IPS-18c (cell line): Measurements from ENCODE around the gene STOM.

ENCODE experiments used
- H3K4me3 ChIP-seq: 2 replicates; pipeline ENCODE4 v1.7.0; 2013; ENCODE audit warnings: low read depth, mild to moderate bottlenecking, low read length, moderate library complexity; ENCODE audit not compliant: insufficient read depth
- H3K9me3 ChIP-seq: one replicate; pipeline ENCODE4 v1.6.1; 2013; ENCODE audit warnings: mild to moderate bottlenecking, low read length, moderate library complexity; ENCODE audit not compliant: control insufficient read depth, insufficient read depth

The STOM gene

DNA sequence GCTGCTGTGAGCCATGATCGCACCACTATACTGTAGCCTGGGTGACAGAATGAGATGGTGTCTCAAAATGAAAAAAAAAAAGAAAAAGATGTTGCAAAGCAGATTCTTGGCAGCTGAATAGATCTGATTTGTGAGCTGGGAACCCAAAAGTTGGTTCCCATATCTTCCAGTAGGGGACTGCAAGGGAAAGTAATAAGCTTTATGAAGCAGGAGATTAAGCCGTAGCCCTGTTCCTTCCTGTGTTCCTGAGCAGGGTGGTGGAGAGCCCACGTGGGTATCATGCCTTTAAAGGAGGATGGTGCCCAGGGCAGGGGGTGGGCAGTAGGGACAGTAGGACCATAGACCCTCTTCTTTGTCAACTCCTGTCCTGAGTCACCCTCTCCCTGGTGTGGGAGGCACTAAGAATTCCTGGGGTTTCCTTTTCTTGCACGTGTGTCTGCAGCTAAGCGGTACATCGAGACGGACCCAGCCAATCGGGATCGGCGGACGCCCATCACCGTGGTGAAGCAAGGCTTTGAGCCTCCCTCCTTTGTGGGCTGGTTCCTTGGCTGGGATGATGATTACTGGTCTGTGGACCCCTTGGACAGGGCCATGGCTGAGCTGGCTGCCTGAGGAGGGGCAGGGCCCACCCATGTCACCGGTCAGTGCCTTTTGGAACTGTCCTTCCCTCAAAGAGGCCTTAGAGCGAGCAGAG lies 37.9 kb downstream of the STOM start:
- Histone ChIP-seq H3K9me3 (no peaks in the 10 kb centered on the region), H3K4me3 (no peak overlapping the region)

DNA sequence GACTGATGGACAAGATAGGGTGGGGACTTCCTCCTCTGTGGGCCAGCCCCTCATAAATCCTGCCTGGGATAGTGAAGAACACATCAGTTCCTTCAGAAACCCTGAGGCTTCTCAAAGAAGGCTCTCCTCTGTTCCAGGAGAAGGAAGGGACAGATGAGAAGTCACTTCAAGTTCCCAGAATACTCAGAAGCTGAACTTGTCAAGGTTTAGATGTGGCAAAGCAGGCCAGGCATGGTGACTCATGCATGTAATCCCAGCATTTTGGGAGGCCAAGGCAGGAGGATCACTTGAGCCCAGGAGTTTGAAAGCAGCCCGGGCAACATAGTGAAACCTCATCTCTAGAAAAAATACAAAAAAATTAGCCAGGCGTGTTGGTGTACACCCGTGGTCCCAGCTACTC lies 38.5 kb downstream of the STOM start:
- Histone ChIP-seq H3K4me3 (no peak overlapping the region), H3K9me3 (no peaks in the 10 kb centered on the region)

DNA sequence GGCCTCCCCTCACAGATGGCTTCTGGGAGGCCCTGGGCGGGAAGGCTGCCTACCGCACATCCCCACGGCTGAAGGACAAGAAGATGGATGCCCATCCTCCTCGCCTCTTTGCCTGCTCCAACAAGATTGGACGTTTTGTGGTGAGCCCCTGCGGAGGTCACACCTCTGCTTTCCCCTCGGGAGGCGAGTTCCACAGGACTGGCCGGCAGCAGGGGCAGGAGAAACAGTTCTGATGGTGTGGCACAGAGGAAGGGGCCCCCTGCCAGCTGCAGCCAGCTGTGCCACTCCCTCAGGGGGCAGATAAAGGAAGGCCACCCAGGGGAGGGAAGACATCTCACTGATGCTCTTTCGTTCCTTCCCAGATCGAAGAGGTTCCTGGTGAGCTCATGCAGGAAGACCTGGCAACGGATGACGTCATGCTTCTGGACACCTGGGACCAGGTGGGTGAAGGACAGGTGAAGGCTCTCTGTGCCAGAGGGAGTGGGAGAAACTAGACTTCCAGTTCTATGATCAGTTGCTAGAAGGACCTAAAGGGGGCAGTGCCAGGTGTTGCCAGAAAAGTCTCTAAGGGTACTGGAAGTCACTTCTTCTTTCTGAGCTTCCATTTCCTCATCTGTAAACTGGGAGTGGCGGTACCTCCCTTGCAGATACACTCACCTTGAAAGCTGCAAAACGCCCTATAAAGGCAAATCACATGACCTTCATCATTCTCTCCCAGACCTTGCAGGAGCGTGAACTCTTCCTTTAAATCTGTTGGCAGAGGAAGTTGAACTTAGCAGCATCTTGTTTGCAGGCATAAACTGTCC lies 41.0 kb downstream of the STOM start:
- Histone ChIP-seq H3K9me3 (no peaks in the 10 kb centered on the region), H3K4me3 (no peak overlapping the region)

DNA sequence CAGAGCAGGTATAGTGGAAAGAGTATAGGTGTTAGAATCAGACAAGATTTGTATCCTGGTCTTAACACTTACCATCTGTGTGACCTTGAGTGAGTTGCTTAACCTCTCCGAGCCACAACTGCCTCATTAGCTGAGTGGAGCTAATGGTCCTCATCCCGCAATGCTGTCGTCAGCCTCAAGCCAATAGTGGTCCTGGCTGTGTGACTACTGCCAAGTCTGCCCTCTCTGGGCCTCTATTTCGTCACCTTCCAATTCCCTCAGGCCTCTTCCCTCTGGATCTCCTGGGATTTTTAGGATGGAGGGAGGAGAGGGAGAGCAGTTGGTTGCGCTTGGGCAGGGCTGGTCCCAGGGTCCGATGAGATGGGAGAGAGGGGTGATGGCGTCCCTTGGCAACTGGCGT lies 41.6 kb downstream of the STOM start:
- Histone ChIP-seq H3K4me3 (no peak overlapping the region), H3K9me3 (no peaks in the 10 kb centered on the region)

DNA sequence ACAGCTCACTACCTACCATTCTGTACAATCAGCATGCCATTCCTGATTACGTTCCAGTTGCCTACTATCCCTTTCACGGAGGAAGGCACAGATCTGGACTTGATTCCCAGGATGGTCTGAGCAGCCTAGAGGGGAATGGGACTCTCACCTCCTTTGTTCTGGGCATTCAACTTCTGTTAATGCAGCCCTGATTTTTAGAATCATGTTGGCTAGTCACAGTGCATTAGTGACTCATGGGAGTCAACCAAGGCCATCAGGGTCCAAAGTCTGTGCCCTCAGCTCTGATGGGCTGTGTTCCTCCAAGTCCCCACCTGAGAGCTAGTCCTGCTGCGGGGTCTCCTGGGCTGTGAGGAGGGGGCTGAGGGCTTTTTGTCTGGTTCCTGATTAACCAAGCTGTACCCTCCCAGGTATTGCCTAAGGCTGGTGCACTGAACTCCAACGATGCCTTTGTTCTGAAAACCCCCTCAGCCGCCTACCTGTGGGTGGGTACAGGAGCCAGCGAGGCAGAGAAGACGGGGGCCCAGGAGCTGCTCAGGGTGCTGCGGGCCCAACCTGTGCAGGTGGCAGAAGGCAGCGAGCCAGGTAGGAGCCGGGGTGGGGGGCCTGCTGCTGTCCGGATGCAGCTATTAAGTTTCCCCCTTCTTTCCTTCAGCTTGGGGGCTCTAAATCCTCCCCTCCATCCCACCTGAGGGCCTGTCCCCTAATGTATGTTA lies 43.0 kb downstream of the STOM start:
- no peaks in the 10 kb centered on the region for H3K9me3 ChIP-seq
- H3K4me3 ChIP-seq = no peak overlapping the region

DNA sequence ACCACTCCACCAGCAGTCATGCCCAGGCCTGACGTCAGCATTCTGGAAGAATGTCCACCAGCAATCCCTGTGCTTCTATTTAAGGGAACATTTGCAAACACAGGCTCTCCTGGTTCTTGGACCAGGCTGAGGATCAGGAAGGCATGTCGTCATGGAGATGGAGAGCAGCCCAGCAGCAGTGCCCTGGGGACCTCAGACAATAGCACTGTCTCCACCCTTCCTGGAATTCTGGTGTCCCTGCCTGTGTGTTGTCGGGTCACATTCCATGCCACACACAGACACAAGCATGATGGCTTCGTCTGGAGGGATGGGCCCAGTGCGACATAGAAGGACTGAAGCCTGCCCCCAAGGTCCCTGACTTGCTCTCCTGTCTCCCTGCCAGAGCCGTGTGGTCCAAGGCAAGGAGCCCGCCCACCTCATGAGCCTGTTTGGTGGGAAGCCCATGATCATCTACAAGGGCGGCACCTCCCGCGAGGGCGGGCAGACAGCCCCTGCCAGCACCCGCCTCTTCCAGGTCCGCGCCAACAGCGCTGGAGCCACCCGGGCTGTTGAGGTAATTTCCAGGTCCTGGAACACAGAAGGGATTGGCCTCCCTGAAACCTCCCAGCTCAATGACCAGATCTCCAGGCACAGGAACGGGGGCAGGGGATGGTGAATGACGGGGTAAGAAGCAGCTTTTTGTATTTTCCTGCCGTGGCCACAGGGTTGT lies 43.8 kb downstream of the STOM start:
- no peak overlapping the region for H3K4me3 ChIP-seq

DNA sequence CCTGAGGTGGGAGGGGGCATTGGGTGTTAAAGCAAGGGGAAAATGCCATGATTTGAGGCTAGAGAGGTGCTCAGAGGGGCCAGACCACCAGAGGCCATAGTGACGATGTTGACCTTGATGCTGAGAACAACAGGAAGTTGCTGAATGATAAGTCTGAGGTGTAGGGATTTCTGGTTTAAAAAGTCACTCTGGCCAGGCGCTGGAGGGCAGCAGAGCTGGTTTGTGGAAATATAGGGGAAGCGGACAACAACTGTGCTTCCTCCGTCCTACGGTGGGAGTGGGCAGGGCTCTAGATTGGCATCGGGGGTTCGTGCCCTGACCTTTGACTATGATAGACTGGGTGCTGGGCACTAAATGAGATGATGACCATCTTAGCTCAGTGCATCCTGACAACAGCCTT lies 44.7 kb downstream of the STOM start:
- H3K4me3 ChIP-seq = no peak overlapping the region
- no peaks in the 10 kb centered on the region for H3K9me3 ChIP-seq

More for the DNA sequence above, 43.8 kb downstream of the STOM start:
- H3K9me3 ChIP-seq = no peaks in the 10 kb centered on the region

DNA sequence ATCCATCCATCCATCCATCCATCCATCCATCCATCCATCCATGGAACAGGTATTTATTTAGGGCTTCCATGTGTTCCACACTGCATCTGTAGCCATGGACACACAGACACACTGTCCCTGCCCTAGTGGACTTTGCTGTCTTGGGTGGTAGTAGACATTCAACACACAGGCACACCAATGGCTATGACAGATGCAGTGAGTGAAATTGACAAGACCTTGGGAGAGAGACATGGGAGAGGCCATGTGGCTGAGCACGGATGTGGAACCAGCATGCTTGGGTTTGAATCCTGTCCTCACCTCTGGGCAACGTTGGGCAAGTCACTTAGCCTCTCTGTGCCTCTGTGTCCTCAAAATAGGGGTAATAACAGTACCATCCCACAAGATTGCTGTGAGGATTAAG lies 45.3 kb downstream of the STOM start:
- H3K4me3 ChIP-seq = no peak overlapping the region
- H3K9me3 ChIP-seq = no peaks in the 10 kb centered on the region

DNA sequence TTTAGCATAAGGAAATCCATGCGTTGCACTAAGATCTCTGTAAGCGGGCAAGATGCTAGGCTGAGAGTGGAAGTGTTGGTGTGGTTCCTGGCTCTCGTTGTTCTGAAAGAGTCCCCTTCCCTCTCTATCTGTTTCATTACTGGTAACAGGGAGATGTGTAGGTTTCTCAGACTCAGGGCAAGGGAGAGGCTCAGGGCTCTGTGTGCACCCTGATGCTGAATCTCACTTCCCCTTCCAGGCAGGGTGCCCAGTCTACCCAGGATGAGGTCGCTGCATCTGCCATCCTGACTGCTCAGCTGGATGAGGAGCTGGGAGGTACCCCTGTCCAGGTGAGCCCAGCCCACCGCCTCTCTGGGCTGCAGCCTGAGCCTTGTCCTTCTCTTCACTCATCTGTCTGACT lies 45.7 kb downstream of the STOM start:
- Histone ChIP-seq H3K9me3 (no peaks in the 10 kb centered on the region), H3K4me3 (no peak overlapping the region)

DNA sequence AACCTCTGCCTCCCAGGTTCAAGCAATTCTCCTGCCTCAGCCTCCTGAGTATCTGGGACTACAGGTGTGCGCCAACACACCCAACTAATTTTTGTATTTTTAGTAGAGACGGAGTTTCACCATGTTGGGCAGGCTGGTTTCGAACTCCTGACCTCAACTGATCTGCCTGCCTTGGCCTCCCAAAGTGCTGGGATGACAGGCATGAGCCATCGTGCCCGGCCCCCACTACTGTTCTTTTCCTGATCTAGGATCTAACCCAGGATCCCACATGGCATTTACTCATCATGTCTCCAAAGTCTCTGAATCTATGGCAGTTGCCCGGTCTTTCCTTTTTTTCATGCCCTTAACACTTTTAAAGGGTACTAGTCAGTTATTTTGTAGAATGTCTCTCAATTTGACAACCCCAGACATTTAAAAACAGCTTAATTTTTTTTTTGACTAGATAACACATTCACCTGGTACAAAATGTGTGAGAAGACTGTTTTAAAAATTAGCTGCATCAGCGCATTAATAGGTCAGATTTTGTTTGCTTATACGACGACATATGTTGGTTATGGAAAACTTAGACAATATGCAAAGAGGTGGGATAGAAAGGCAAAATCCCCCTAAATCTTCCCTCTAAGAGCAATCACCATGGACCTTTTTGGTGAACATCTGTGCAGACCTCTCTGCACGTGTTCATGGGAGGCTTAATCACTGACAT lies 46.5 kb downstream of the STOM start:
- H3K9me3 ChIP-seq = no peaks in the 10 kb centered on the region
- H3K4me3 ChIP-seq = no peak overlapping the region

DNA sequence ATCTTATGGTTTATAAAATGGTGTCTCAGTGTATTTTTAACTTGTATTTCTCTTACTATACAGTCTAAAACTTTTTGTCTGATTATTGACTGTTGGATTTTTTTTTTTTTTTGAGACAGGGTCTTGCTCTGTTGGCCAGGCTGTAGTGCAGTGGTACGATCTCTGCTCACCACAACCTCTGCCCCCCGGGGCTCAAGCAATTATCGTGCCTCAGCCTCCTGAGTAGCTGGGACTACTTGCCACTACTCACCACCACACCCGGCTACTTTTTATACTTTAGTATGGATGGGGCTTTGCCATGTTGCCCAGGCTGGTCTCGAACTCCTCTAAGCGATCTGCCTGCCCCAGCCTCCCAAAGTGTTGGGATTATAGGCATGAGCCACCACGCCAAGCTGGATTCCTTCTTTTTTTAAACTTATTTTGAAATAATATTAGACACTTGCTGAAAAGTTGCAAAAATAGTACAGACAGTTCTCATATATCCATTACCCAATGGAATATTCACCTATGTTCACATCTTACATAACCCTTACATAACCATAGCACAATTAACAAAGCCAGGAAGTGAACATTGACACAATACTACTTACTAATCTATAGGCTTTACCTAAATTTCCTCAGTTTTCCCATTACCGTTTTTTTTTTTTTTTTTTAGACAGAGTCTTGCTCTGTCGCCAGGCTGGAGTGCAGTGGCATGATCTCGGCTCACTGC lies 47.2 kb downstream of the STOM start:
- Histone ChIP-seq H3K4me3 (no peak overlapping the region), H3K9me3 (no peaks in the 10 kb centered on the region)

DNA sequence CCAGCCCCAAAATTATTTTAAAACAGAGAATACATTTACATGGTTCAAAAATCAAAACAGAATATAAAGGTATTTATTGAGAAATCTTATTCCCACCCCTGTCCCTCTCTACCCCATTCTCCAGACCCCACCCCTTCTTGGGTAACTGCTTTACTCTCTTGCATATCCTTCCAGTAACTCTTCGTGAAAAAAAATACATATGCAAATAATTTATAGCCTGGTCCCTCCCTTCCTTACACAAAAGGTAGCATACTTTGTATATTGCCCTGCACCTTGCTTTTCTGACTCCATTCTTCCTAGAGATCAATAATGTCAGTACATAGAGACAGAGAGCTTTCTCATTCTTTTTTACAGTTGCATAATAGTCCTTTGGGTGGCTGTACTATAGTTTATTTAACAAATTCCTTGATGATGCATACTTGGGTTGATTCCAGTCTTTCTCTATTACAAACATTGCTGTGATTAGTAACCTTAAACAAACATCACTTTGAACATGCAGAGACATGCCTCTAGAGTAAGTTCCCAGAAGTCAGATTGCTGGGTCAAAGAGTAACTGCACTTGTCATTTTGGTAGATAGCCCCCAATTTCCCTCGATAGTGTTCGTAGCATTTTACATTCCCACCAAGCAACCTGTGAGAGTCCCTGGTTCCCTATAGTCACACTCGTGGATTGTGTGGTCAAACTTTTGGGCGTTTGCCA lies 47.9 kb downstream of the STOM start:
- Histone ChIP-seq H3K9me3 (no peaks in the 10 kb centered on the region), H3K4me3 (no peak overlapping the region)

DNA sequence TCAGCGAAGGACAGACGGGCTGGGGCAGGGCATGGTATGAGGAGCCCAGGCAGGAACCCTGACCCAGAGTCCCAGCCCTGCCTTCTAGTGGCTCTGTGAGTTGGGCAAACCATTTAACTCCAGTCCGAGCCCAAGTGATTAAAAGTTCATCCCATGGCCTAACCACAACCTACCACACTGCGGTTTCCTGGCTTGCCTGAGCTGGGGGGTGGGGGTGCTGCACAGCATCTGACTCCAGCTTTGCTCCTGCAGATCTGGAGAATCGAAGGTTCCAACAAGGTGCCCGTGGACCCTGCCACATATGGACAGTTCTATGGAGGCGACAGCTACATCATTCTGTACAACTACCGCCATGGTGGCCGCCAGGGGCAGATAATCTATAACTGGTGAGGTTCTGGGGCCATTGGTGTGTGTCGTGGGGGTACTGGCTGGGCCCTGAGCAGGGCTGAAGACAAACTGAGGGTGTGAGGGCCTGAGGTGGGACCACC lies 49.0 kb downstream of the STOM start:
- H3K9me3 ChIP-seq = no peaks in the 10 kb centered on the region
- H3K4me3 ChIP-seq = no peak overlapping the region

DNA sequence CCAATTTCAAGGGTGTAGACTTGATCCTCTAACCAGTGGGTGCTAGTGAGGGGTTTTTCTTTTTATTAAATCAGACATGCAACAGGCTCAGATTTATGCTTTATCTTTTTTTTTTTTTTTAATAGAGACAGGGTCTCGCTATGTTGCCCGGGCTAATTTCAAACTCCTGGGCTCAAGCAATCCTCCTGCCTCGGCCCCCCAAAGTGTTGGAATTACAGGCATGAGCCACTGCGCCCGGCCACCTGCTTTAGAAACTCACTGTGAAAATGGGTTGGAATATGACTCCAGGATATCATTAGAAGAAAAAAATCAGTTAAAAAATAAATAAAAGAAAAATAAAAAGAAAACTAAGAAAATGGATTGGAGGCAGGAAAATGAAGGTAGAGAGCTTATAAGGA lies 50.7 kb downstream of the STOM start:
- no peaks in the 10 kb centered on the region for H3K9me3 ChIP-seq
- no peak overlapping the region for H3K4me3 ChIP-seq

DNA sequence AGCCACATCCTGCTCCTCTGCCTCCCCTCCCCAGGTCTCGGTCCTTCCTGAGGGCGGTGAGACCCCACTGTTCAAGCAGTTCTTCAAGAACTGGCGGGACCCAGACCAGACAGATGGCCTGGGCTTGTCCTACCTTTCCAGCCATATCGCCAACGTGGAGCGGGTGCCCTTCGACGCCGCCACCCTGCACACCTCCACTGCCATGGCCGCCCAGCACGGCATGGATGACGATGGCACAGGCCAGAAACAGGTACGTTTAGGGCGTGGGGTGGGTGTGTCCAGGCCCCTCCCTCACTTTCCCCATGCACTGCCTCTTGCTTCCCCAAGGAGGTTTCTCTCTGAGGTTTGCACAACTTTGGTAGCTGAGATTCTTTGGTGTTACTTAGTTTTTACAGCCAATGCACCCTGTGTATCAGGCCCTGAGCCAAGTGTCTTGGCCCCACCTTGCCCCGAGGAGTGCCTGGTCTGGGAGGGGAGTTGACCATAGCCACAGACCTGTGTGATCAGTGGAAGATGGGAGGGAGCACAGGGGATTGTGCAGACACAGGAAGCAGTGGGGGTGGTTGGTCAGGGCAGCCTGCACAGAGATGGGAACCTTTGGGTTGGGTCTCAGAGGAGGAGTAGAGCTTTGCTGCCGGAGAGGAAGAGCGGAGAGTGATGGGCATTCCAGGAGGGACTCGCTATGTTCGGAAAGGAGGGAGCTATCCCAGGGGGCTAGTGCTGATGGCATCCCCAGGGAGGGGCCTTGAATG lies 51.2 kb downstream of the STOM start:
- Histone ChIP-seq H3K9me3 (no peaks in the 10 kb centered on the region), H3K4me3 (no peak overlapping the region)
